GM12892 (cell line): ENCODE measurements around the gene FCMR.

ENCODE experiments used
- POLR2A ChIP-seq: IDR thresholded peaks from 2 replicates; pipeline ENCODE4 v1.6.1; 2011; ENCODE audit warnings: low read depth, low read length, control low read depth
- POLR2AphosphoS5 ChIP-seq: IDR thresholded peaks from 2 replicates; pipeline ENCODE4 v1.6.1; 2011; ENCODE audit warnings: low read depth, low read length, control low read depth
- TAF1 ChIP-seq: IDR thresholded peaks from 2 replicates; pipeline ENCODE4 v1.6.1; 2011; ENCODE audit warnings: low read depth, mild to moderate bottlenecking, control low read depth, low read length, borderline replicate concordance

DNA sequence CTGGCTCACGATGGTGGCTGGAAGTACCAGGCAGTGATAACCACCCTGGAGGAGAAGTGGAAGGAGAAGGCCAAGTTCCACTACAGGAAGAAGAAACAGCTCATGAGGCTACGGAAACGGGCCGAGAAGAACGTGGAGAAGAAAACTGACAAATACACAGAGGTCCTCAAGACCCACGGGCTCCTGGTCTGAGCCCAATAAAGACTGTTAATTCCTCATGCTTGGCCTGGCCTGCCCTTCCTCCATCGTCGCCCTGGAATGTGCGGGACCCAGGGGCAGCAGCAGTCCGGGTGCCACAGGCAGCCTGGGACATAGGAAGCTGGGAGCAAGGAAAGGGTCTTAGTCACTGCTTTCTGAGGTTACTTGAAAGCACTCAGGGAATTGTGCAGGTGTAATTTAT, 13.7 kb downstream of the FCMR start:
- no peak for TF ChIP-seq TAF1
- TF ChIP-seq POLR2AphosphoS5 = no peak
- no peak for TF ChIP-seq POLR2A
